CD14-positive monocyte (primary cell): ENCODE results near the gene LARP7. TPM values are rescaled to one million over a fixed set of nuclear protein-coding genes. Genes with fewer than 3 reads are reported as not detected.
"Not testable (repeated sequence)": the region's sequence is repeated elsewhere in the genome, so short reads cannot be mapped to it uniquely, and the experiment has no call there.

ENCODE experiments used
- DNase-seq, 3 donors: peaks; one replicate each; pipeline ENCODE4 v3.0.0-alpha.2; 2011 to 2022
- H2AFZ ChIP-seq: 2 replicates; pipeline ENCODE4 v1.6.0; 2012; ENCODE audit warnings: mild to moderate bottlenecking, low read depth, low read length, inconsistent platforms; ENCODE audit not compliant: insufficient read depth, poor library complexity, severe bottlenecking
- H3K27ac ChIP-seq, 2 donors: 1 replicate in 1 of 2; 2 replicates in 1 of 2; pipeline ENCODE4 v1.5.1; 2012 to 2013; ENCODE audit warnings: low read length in 2 of 2, control low read depth in 1 of 2, inconsistent platforms in 1 of 2, low read depth in 1 of 2, mild to moderate bottlenecking in 1 of 2
- H3K27me3 ChIP-seq, 2 donors: one replicate each; pipeline versions ENCODE4 v1.6.0 to v1.6.1; 2011 to 2013; ENCODE audit warnings: low read length in 2 of 2; ENCODE audit not compliant: control insufficient read depth in 2 of 2, insufficient read depth in 2 of 2
- H3K36me3 ChIP-seq, 2 donors: replicated peaks in 1 of 2; 1 replicate in 1 of 2; 2 replicates in 1 of 2; pipeline versions ENCODE4 v1.5.1 to v1.6.1; 2012 to 2013; ENCODE audit warnings: low read length in 2 of 2, control low read depth in 1 of 2, inconsistent platforms in 1 of 2, mild to moderate bottlenecking in 1 of 2; ENCODE audit not compliant: insufficient read depth in 2 of 2, control insufficient read depth in 1 of 2
- H3K4me1 ChIP-seq, 2 donors: 1 replicate in 1 of 2; 2 replicates in 1 of 2; pipeline versions ENCODE4 v1.5.1 to v1.6.1; 2012 to 2013; ENCODE audit warnings: low read length in 2 of 2, control low read depth in 1 of 2, inconsistent platforms in 1 of 2, mild to moderate bottlenecking in 1 of 2, moderate library complexity in 1 of 2; ENCODE audit not compliant: insufficient read depth in 2 of 2, control insufficient read depth in 1 of 2
- H3K4me2 ChIP-seq: replicated peaks from 2 replicates; pipeline ENCODE3; 2012; ENCODE audit warnings: low read length, moderate library complexity, mild to moderate bottlenecking; ENCODE audit not compliant: poor library complexity, severe bottlenecking; ENCODE audit errors: extremely low read depth
- H3K4me3 ChIP-seq, 3 experiments: fragments of 200-600 bp in 1 of 3; sonication (generic) in 1 of 3; replicated peaks in 1 of 3; 1 replicate in 2 of 3; 2 replicates in 1 of 3; pipeline ENCODE4 v1.5.1; 2011 to 2013; ENCODE audit warnings: low read length in 3 of 3, mild to moderate bottlenecking in 3 of 3, control low read depth in 2 of 3, low read depth in 2 of 3, inconsistent platforms in 1 of 3, moderate library complexity in 1 of 3
- H3K79me2 ChIP-seq: 2 replicates; pipeline ENCODE4 v1.6.0; 2012; ENCODE audit warnings: mild to moderate bottlenecking, control low read depth, inconsistent platforms, low read length, moderate library complexity; ENCODE audit not compliant: insufficient read depth
- H3K9ac ChIP-seq: 2 replicates; pipeline ENCODE4 v1.6.0; 2017; ENCODE audit warnings: low read length, mild to moderate bottlenecking; ENCODE audit not compliant: insufficient read depth, poor library complexity, severe bottlenecking
- H3K9me3 ChIP-seq, 2 donors: replicated peaks in 1 of 2; 1 replicate in 1 of 2; 2 replicates in 1 of 2; pipeline versions ENCODE4 v1.5.1 to v1.6.1; 2012 to 2013; ENCODE audit warnings: low read length in 2 of 2, control low read depth in 1 of 2; ENCODE audit not compliant: control insufficient read depth in 1 of 2, insufficient read depth in 1 of 2
- H4K20me1 ChIP-seq: 2 replicates; pipeline ENCODE4 v1.6.0; 2012; ENCODE audit warnings: mild to moderate bottlenecking, low read length, control low read depth, moderate library complexity; ENCODE audit not compliant: insufficient read depth
- H3K27ac Mint-ChIP-seq, 7 donors: one replicate each; pipeline ENCODE4 v1.8.0; 2020; ENCODE audit warnings: mild to moderate bottlenecking in 7 of 7, mixed read lengths in 7 of 7, moderate library complexity in 6 of 7, inconsistent platforms in 2 of 7
- H3K27me3 Mint-ChIP-seq, 3 donors: one replicate each; pipeline ENCODE4 v1.8.0; 2021 to 2022; ENCODE audit warnings: low read depth in 3 of 3, mild to moderate bottlenecking in 3 of 3, mixed read lengths in 3 of 3, moderate library complexity in 3 of 3, inconsistent platforms in 1 of 3
- H3K36me3 Mint-ChIP-seq, 2 donors: one replicate each; pipeline ENCODE4 v1.8.0; 2020; ENCODE audit warnings: mixed read lengths in 2 of 2, inconsistent platforms in 1 of 2, mild to moderate bottlenecking in 1 of 2
- H3K4me1 Mint-ChIP-seq: one replicate; pipeline ENCODE4 v1.8.0; 2020; ENCODE audit warnings: mild to moderate bottlenecking, mixed read lengths
- H3K4me3 Mint-ChIP-seq, 2 donors: one replicate each; pipeline ENCODE4 v1.8.0; 2020; ENCODE audit warnings: mild to moderate bottlenecking in 2 of 2, mixed read lengths in 2 of 2, moderate library complexity in 1 of 2
- H3K9me3 Mint-ChIP-seq, 7 donors: one replicate each; pipeline ENCODE4 v1.8.0; 2020 to 2022; ENCODE audit warnings: mixed read lengths in 7 of 7, mild to moderate bottlenecking in 6 of 7, moderate library complexity in 6 of 7, inconsistent platforms in 2 of 7
- CTCF ChIP-seq: fragments of 200-600 bp; IDR thresholded peaks from one replicate; pipeline ENCODE4 v1.8.0; 2022; ENCODE audit warnings: antibody characterized with exemption, mild to moderate bottlenecking
- WGBS: methylation state at CpG from one replicate; pipeline ENCODE4 v1.1.5; 2013; ENCODE audit warnings: missing lambda C conversion rate; ENCODE audit not compliant: insufficient coverage; 5-methylcytosine and 5-hydroxymethylcytosine counted together
- intact Hi-C, 2 donors: fragments of 100-400 bp; cut with micrococcal nuclease; formaldehyde crosslinking; loops; one replicate each; pipeline versions ENCODE4 v1.15.0 to v1.15.1; 2023
- polyA plus RNA-seq, 3 donors: library from polyadenylated mRNA; depleted of rRNA in 1 of 3; unstranded in 2 of 3; stranded (reverse) in 1 of 3; fragments of 300-500 nt in 2 of 3; fragments of >200 nt in 1 of 3; fragmentation: Illumina TruSeq in 2 of 3; gene quantifications; 1 replicate in 2 of 3; 2 replicates in 1 of 3; pipeline ENCODE4 v1.2.3, GENCODE V29; 2012 to 2021

Gene LARP7
- polyA plus RNA-seq, 3 donors = 12.5 to 20.7 (median 14.1) TPM

GRCh38 chr4:112655270-112655669 lies 18.3 kb downstream of the LARP7 start:
- Mint-ChIP-seq H3K36me3 (peaks cover 73 to 85% of the 10 kb centered on the region in 2 donors), H3K9me3 (no peaks in the 10 kb centered on the region)

GRCh38 chr4:112656115-112656514 lies 19.2 kb downstream of the LARP7 start:
- H3K79me2 ChIP-seq, H3K27ac ChIP-seq, H3K4me2 ChIP-seq, DNase-seq, H3K4me3 ChIP-seq, H3K27ac Mint-ChIP-seq, H3K9ac ChIP-seq, H3K4me1 Mint-ChIP-seq, H3K9me3 Mint-ChIP-seq, H3K4me3 Mint-ChIP-seq, H3K27me3 ChIP-seq, intact Hi-C loops, H2AFZ ChIP-seq, H4K20me1 ChIP-seq, H3K4me1 ChIP-seq, H3K27me3 Mint-ChIP-seq, H3K9me3 ChIP-seq: not testable (repeated sequence)
- WGBS = no CpG with 5 or more reads among the region's 5 CpGs
- peaks cover 68 to 82% of the 10 kb centered on the region in 2 donors for H3K36me3 Mint-ChIP-seq
- peaks cover 73 to 82% of the 10 kb centered on the region in 2 donors for H3K36me3 ChIP-seq

More at GRCh38 chr4:112655270-112655669, 18.3 kb downstream of the LARP7 start:
- H3K27me3 ChIP-seq = no peaks in the 10 kb centered on the region
- no peak overlapping the region for H3K27ac Mint-ChIP-seq
- WGBS = 97% methylated on average over 5 of the region's 5 CpGs
- H3K9ac ChIP-seq = no peak overlapping the region
- no peaks in the 10 kb centered on the region for H3K4me1 Mint-ChIP-seq
- intact Hi-C loops = no loop called here
- no peak overlapping the region for H3K4me2 ChIP-seq
- no peak for TF ChIP-seq CTCF
- no peak for DNase-seq
- no peaks in the 10 kb centered on the region for H3K9me3 ChIP-seq
- H3K27ac ChIP-seq = no peak overlapping the region
- no peaks in the 10 kb centered on the region for H4K20me1 ChIP-seq
- H3K36me3 ChIP-seq = peaks cover 82 to 90% of the 10 kb centered on the region in 2 donors
- H2AFZ ChIP-seq = no peak overlapping the region
- H3K4me1 ChIP-seq = no peaks in the 10 kb centered on the region
- no peak overlapping the region for H3K4me3 Mint-ChIP-seq
- H3K79me2 ChIP-seq = no peaks in the 10 kb centered on the region
- H3K27me3 Mint-ChIP-seq = no peaks in the 10 kb centered on the region
- H3K4me3 ChIP-seq = no peak overlapping the region
